ENCODE results near the gene TRIML1. TPM values are rescaled to one million over a fixed set of nuclear protein-coding genes. Genes with fewer than 3 reads are reported as not detected.
A peak's percentile ranks its signal among the peaks of the same experiment; 100 is the strongest.

Gene TRIML1
- total and polyA plus RNA-seq, 2 of the 8 experiments (the other 6 are each of a cell fraction or from before 2014, with no cell fraction given) = not detected

DNA sequence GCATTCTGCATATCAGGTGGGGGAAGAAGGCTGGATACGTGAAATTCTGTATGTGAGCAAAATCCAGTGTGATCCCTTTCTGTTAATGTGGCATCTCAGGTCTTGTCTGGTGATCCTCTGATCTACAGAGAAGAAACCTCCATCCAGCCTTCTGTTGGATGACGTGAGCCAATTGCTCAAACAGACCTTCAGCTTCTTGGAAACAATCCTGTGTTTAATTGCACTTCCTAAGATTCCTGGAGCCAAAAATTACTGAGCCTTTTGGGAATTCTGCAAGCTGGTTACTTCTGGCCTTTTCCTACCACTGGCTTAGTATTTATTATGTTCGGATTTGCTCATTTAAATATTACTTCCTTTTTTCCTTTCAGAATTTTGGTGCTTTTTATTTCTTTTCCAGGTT lies 51.2 kb downstream of the TRIML1 start:
- peak overlapping the region; percentile 87; the same call in 1 of the 2 replicates for H2AFZ ChIP-seq (ENCODE audit: low read length)
- no peak overlapping the region for H4K5ac ChIP-seq (ENCODE audit: insufficient read length, low read depth, low read length)
- no peak overlapping the region for H3K14ac ChIP-seq (ENCODE audit: insufficient read length)
- WGBS, 2 experiments (ENCODE audit: extremely low coverage in 1 of 2, insufficient coverage in 1 of 2, insufficient read length in 1 of 2, insufficient replicate concordance in 2 of 2, low coverage in 1 of 2, low lambda C conversion rate in 2 of 2, missing lambda C conversion rate in 1 of 2) = 90% methylated on average over 3 of the region's 3 CpGs; no CpG with 5 or more reads in 1 of the 2 experiments
- H3K4me1 ChIP-seq (replicated peaks in 1 of 4; ENCODE audit: control insufficient read depth in 3 of 4, insufficient read depth in 4 of 4, low read length in 3 of 4) = no peaks in the 10 kb centered on the region
- H4K8ac ChIP-seq (ENCODE audit: extremely low read depth, insufficient read depth, low read length) = no peak overlapping the region
- no peaks in the 10 kb centered on the region for H3K36me3 ChIP-seq (ENCODE audit: control insufficient read depth in 2 of 4, insufficient read depth in 4 of 4, low read length in 3 of 4)
- no peak overlapping the region for H2BK120ac ChIP-seq (replicated peaks; ENCODE audit: low read depth, low read length)
- no peaks in the 10 kb centered on the region for H3K27me3 ChIP-seq (replicated peaks in 1 of 4; ENCODE audit: control insufficient read depth in 3 of 4, extremely low read depth in 1 of 4, insufficient read depth in 3 of 4, low read length in 3 of 4)
- H4K91ac ChIP-seq (replicated peaks; ENCODE audit: insufficient read length, low read length) = no peak overlapping the region
- no peaks in the 10 kb centered on the region for H3K9me3 ChIP-seq (ENCODE audit: insufficient read depth in 2 of 2, low read depth in 1 of 2, low read length in 1 of 2)
- no peak overlapping the region for H3K27ac ChIP-seq (ENCODE audit: low read depth, low read length)
- H2BK5ac ChIP-seq (ENCODE audit: low read depth, low read length) = no peak overlapping the region
- FAIRE-seq (peak; percentile 69), DNase-seq (ENCODE audit: low read depth in 1 of 2, low spot score in 2 of 2) (no peak)
- no peaks in the 10 kb centered on the region for H3K79me2 ChIP-seq (ENCODE audit: control insufficient read depth in 1 of 2, insufficient read depth in 2 of 2, low read length in 2 of 2)
- H2BK20ac ChIP-seq (ENCODE audit: low read length) = no peak overlapping the region
- H2BK12ac ChIP-seq (ENCODE audit: low read depth, low read length) = no peak overlapping the region
- H3K4me2 ChIP-seq (ENCODE audit: insufficient read depth in 1 of 2, low read depth in 2 of 2, low read length in 2 of 2) = no peak overlapping the region
- no peak overlapping the region for H3K23ac ChIP-seq (ENCODE audit: insufficient read length)
- no peak overlapping the region for H3K9ac ChIP-seq (replicated peaks in 1 of 4; ENCODE audit: extremely low read depth in 1 of 4, low read depth in 3 of 4, low read length in 3 of 4)
- H2AK5ac ChIP-seq (ENCODE audit: low read depth, low read length) = no peak overlapping the region
- no peaks in the 10 kb centered on the region for H3K79me1 ChIP-seq (ENCODE audit: low read depth, low read length)
- no peak overlapping the region for H3K4ac ChIP-seq (replicated peaks; ENCODE audit: insufficient read length, low read depth, low read length)
- H4K20me1 ChIP-seq (replicated peaks in 1 of 2; ENCODE audit: control insufficient read depth in 1 of 2, insufficient read depth in 2 of 2, low read length in 2 of 2) = no peaks in the 10 kb centered on the region
- no peak overlapping the region for H3K56ac ChIP-seq (replicated peaks; ENCODE audit: insufficient read length, low read depth, low read length)
- CTCF ChIA-PET (ENCODE audit: partially characterized antibody) = no interaction called here
- no peak for TF ChIP-seq CHD1 (IDR thresholded peaks at IDR 0.05; ENCODE audit: low read depth, low read length)
- TF ChIP-seq FOSL1 (IDR thresholded peaks at IDR 0.05; ENCODE audit: insufficient read depth, low read depth, low read length) = no peak
- TF ChIP-seq TAF7 (optimal IDR thresholded peaks at IDR 0.05; ENCODE audit: borderline replicate concordance, low read depth, low read length) = no peak
- TF ChIP-seq, protein P1, sequence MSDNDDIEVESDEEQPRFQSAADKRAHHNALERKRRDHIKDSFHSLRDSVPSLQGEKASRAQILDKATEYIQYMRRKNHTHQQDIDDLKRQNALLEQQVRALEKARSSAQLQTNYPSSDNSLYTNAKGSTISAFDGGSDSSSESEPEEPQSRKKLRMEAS (IDR thresholded peaks at IDR 0.05) = no peak
- no peak for TF ChIP-seq KDM4A (IDR thresholded peaks at IDR 0.05; ENCODE audit: low read depth, low read length, severe bottlenecking)
- no peak for TF ChIP-seq ZNF274 (IDR thresholded peaks at IDR 0.05; ENCODE audit: borderline replicate concordance, extremely low read depth, low read length)
- TF ChIP-seq CHD2 (IDR thresholded peaks at IDR 0.05; ENCODE audit: low read length) = no peak
- no peak for TF ChIP-seq NRF1 (IDR thresholded peaks at IDR 0.05; ENCODE audit: low read depth, low read length)
- no peak overlapping the region for H2BK15ac ChIP-seq (ENCODE audit: low read length)
- H3K4me3 ChIP-seq (ENCODE audit: extremely low read depth in 1 of 4, insufficient read depth in 2 of 4, low read depth in 3 of 4, low read length in 4 of 4) = no peak overlapping the region
- POLR2A ChIA-PET (ENCODE audit: partially characterized antibody) = no interaction called here
- no peaks in the 10 kb centered on the region for H3K23me2 ChIP-seq (ENCODE audit: low read depth, low read length)
- no peak overlapping the region for H3K18ac ChIP-seq (ENCODE audit: extremely low read depth, low read length)

Measured in H1 (cell line).